NCI-H524 treated with DMSO at 0.1 percent for 48 hours (cell line): ENCODE data around the gene DOCK8.

Experiments used
- DNase-seq: peaks from one replicate; lab custom pipeline; 2025; lab: John Stamatoyannopoulos, UW

Gene DOCK8

DNA sequence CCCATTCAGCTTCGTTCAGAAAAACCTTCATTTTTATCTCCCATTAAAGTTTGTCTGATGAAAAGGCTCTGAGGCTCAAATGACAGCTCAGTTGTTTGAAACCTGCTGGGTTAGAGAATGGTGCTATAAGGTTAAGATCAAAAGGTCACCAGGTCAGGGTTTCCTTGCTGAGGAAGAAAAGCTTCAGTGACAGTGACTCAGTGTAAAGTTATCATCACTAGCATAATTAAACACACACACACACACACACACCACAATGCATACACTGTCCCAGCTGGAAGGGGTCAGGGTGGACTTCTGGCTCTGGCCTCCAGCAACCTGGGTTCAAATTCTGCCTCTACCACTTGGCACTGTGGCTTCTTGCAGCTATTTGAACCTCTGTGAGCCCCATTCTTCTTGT lies 281.1 kb downstream of the DOCK8 start:
- no peak for DNase-seq

DNA sequence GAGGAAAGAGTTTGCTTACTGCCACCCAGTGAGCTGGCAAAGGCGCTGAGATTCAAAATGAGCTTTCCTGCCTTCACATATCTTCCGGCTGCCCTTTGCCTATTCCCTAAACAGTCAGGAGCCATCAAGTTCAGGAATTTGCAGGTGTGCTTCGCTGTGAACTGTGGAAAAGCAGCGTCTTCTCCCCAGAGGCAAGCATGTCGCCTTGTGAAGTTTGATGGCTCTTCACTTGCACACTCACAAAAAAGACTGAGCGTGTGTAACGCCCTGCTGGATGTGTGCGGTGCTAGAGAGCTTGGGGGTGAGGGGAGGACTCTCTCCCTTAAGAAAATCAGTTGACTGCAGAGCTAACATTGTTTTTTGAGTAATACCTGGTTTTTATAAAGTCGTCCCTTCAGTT lies 288.7 kb downstream of the DOCK8 start:
- no peak for DNase-seq

- no peak for DNase-seq
These were observed 289.5 kb downstream of the DOCK8 start, which contains the start of gene KANK1 for GRCh38 chr9:503881-504852. TSS of gene KANK1 (plus strand) at chr9:504695.

- DNase-seq = no peak
These were observed 290.5 kb downstream of the DOCK8 start for GRCh38 chr9:504921-505740.

DNA sequence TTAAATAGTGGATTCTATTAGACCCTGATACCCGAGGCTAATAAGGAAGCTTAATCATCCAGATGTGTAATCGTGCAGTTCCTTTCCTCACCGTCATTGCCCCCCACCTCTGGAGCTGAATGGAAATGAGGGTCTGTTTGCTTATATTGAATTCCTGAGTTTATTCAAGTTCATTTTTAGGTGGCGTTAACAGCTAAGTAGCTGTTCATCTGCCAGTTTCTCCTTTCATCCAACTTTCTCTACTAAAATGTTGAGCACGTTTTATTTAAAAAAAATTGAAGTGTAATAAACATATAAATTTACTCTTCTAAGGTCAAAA lies 291.0 kb downstream of the DOCK8 start:
- DNase-seq = no peak

DNA sequence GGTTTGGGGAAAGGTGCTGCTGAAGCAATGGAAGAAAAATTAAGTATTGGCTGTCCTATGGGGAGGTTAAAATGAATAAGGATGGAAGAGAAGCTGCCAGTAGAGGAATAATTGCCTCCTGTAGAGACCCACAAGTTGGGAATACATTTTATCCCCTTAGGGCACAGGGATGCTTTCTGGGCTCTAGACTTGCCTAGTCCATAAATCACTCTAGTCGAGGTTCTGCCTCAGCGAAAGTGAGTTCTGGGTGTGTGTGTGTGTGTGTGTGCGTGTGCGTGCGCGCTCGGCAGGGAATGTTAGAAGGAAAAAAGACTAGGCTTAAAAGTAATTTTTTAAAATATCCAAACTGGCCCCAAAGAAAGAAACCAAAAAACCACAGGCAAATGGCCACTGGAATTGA lies 291.6 kb downstream of the DOCK8 start:
- DNase-seq = no peak

GRCh38 chr9:511861-512260 lies 297.2 kb downstream of the DOCK8 start:
- DNase-seq = no peak

- DNase-seq = no peak
These were observed 298.0 kb downstream of the DOCK8 start for GRCh38 chr9:512555-513272.
